Measurements from ENCODE around the gene BOLA3.

- TF ChIP-seq, protein P1, sequence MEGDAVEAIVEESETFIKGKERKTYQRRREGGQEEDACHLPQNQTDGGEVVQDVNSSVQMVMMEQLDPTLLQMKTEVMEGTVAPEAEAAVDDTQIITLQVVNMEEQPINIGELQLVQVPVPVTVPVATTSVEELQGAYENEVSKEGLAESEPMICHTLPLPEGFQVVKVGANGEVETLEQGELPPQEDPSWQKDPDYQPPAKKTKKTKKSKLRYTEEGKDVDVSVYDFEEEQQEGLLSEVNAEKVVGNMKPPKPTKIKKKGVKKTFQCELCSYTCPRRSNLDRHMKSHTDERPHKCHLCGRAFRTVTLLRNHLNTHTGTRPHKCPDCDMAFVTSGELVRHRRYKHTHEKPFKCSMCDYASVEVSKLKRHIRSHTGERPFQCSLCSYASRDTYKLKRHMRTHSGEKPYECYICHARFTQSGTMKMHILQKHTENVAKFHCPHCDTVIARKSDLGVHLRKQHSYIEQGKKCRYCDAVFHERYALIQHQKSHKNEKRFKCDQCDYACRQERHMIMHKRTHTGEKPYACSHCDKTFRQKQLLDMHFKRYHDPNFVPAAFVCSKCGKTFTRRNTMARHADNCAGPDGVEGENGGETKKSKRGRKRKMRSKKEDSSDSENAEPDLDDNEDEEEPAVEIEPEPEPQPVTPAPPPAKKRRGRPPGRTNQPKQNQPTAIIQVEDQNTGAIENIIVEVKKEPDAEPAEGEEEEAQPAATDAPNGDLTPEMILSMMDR (IDR thresholded peaks at IDR 0.05): no peak
- no peak for TF ChIP-seq POLR2A (IDR thresholded peaks at IDR 0.05)
Measured at GRCh38 chr2:74092275-74092674, 55.4 kb downstream of the BOLA3 start.

Data from thyroid gland (tissue), 4 donors.